Activated T-helper 1 cell treated with anti-CD3 and anti-CD28 coated beads, Interleukin-2, amount 50 U/mL, for 16 hours (primary cell): ENCODE measurements around the gene TSPAN18.

Experiments used
- DNase-seq, 2 donors: peaks; one replicate each; pipeline ENCODE4 v3.0.0-alpha.2; 2020; ENCODE audit warnings: low read depth in 1 of 2, low spot score in 1 of 2

The TSPAN18 gene

DNA sequence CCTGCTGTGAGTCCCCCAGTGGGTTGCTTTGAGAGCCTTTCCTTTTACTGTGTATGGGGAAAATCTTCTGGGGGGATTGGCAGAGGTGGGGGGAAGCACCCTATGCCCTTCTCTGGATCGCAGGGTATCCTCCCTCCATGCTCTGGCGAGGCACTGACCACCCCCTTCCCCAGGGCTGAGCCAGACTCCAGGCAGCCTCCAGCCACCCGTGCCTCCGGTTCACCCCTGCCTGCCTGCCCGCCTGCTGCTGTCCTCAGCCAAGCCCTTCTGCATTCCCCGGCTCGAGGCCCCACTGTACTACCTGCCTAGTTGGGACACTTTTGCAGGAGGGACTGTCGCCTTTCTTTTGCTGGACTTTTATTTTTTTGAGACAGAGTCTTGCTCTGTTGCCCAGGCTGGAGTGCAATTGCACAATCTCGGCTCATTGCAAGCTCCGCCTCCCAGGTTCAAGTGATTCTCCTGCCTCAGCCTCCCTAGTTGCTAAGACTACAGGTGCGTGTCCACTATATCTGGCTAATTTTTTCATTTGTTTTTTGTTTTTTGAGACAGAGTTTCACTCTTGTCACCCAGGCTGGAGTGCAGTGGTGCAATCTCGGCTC lies 247.7 kb downstream of the TSPAN18 start:
- no peak for DNase-seq

DNA sequence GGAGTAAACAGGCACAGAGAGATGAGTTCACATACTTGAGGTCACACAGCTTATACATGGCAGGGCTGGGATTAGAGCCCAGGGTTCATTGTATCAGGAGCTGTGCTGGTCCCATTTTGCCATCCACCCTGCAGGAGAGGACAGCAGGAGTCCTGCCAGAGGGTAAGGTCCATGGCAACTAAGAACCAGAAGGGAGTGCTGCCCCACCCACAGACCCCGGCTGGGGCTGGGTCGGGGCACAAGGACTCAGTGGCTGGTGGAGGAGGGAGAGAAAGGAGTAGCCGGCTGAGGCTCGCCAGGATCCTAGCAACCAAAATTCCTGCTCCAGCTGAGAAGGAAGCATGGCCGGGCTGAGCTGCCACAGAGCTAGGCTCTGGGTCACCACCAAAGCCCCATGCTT lies 249.8 kb downstream of the TSPAN18 start:
- no peak for DNase-seq

GRCh38 chr11:44977493-44977984 lies 250.8 kb downstream of the TSPAN18 start:
- DNase-seq = no peak

- no peak for DNase-seq
Observed at GRCh38 chr11:44978274-44978960, 251.7 kb downstream of the TSPAN18 start.

- DNase-seq = no peak
Observed at GRCh38 chr11:44978961-44979331, 252.2 kb downstream of the TSPAN18 start.

GRCh38 chr11:44979543-44980399 lies 253.0 kb downstream of the TSPAN18 start:
- DNase-seq = no peak

GRCh38 chr11:44980533-44981427 lies 254.0 kb downstream of the TSPAN18 start:
- DNase-seq = no peak
